ENCODE data around the gene C2.

C2 gene

DNA sequence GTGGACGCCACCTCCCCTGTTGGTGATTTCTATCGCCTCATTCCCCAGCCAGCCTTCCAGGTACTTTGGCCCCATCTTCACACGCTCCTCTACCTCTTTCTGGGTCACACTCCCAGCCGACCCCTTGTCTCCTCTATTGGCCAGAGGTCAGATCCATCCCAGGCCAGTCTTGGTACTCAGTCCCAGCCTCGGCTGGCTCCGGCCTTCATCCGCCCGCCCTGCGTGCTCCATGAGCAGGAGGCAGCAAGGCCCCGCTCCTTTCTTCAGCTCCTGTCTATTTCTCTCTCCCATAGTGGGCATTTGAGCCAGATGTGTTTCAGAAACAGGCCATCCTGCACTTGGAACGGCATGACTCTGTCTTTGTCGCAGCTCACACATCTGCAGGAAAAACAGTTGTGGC, 34.1 kb downstream of the C2 start:
- in situ Hi-C loops (cut with HindIII; ENCODE audit: low sequenced_read_pairs) = no loop called here
- H3K4me3 ChIP-seq (ENCODE audit: low read depth, low read length) = no peak overlapping the region
- no peak for DNase-seq (ENCODE audit: low read depth, low spot score)
- TF ChIP-seq, protein P1, sequence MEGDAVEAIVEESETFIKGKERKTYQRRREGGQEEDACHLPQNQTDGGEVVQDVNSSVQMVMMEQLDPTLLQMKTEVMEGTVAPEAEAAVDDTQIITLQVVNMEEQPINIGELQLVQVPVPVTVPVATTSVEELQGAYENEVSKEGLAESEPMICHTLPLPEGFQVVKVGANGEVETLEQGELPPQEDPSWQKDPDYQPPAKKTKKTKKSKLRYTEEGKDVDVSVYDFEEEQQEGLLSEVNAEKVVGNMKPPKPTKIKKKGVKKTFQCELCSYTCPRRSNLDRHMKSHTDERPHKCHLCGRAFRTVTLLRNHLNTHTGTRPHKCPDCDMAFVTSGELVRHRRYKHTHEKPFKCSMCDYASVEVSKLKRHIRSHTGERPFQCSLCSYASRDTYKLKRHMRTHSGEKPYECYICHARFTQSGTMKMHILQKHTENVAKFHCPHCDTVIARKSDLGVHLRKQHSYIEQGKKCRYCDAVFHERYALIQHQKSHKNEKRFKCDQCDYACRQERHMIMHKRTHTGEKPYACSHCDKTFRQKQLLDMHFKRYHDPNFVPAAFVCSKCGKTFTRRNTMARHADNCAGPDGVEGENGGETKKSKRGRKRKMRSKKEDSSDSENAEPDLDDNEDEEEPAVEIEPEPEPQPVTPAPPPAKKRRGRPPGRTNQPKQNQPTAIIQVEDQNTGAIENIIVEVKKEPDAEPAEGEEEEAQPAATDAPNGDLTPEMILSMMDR (IDR thresholded peaks at IDR 0.05; ENCODE audit: low read depth, low read length) = no peak

DNA sequence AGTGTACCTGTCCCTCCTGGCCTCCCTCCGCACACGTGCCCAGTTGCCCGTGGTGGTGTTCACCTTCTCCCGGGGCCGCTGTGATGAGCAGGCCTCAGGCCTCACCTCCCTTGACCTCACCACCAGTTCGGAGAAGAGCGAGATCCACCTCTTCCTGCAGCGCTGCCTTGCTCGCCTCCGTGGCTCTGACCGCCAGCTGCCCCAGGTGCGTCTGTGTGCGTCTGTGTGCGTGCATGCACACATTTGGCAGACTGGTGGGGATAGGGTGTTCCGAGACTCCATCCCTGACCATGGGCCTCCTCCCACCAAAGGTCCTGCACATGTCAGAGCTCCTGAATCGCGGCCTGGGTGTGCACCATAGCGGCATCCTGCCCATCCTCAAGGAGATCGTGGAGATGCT, 36.4 kb downstream of the C2 start:
- H3K4me3 ChIP-seq (ENCODE audit: low read depth, low read length) = no peak overlapping the region
- no peak for DNase-seq (ENCODE audit: low read depth, low spot score)
- in situ Hi-C loops (cut with HindIII; ENCODE audit: low sequenced_read_pairs) = no loop called here
- TF ChIP-seq, protein P1 (IDR thresholded peaks at IDR 0.05; ENCODE audit: low read depth, low read length) = no peak

GRCh38 chr6:31965700-31966099, 38.2 kb downstream of the C2 start:
- in situ Hi-C loops (cut with HindIII; ENCODE audit: low sequenced_read_pairs) = no loop called here
- TF ChIP-seq, protein P1 (IDR thresholded peaks at IDR 0.05; ENCODE audit: low read depth, low read length) = no peak
- DNase-seq (ENCODE audit: low read depth, low spot score) = no peak
- no peak overlapping the region for H3K4me3 ChIP-seq (ENCODE audit: low read depth, low read length)

- in situ Hi-C loops (cut with HindIII; ENCODE audit: low sequenced_read_pairs) = no loop called here
- TF ChIP-seq, protein P1 (IDR thresholded peaks at IDR 0.05; ENCODE audit: low read depth, low read length) = no peak
- no peak for DNase-seq (ENCODE audit: low read depth, low spot score)
- H3K4me3 ChIP-seq (ENCODE audit: low read depth, low read length) = no peak overlapping the region
These were observed 39.0 kb downstream of the C2 start for GRCh38 chr6:31966506-31966905.

DNA sequence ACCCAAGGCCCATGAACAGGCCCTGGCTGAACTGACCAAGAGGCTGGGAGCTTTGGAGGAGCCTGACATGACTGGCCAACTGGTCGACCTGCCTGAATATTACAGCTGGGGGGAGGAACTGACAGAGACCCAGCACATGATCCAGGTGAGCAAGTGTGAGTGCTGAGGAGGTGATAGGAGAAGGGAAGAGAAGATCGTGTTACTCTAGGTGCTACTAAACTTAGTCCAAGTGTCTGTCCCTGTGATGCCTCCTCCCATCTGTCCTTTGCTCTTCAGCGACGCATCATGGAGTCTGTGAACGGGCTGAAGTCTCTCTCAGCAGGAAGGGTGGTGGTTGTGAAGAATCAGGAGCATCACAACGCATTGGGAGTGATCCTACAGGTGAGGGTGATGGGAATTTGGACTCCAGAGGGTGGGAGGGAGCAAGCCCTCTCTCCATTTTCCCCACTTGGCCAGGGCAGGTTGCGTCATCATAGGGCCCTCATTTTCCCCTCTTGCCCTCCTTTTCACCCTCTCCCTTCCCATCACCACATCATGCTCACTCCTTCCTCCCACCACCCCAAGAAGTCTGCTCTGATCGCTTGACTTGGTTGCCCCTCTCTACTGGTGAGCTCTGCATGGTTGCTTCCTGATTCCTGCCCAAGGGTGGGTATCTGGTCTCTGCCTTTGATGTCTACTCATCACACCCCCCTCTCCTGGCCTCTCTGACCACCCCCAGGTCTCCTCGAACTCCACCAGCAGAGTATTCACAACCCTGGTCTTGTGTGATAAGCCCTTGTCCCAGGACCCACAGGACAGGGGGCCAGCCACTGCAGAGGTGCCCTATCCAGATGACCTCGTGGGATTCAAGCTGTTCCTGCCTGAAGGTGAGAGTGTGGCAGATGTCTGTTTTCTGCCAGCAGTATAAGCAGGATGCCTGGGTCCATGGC, 39.7 kb downstream of the C2 start:
- no peak overlapping the region for H3K4me3 ChIP-seq (ENCODE audit: low read depth, low read length)
- in situ Hi-C loops (cut with HindIII; ENCODE audit: low sequenced_read_pairs) = no loop called here
- TF ChIP-seq, protein P1 (IDR thresholded peaks at IDR 0.05; ENCODE audit: low read depth, low read length) = no peak
- no peak for DNase-seq (ENCODE audit: low read depth, low spot score)

- TF ChIP-seq, protein P1 (IDR thresholded peaks at IDR 0.05; ENCODE audit: low read depth, low read length) = no peak
- DNase-seq (ENCODE audit: low read depth, low spot score) = no peak
- in situ Hi-C loops (cut with HindIII; ENCODE audit: low sequenced_read_pairs) = no loop called here
- H3K4me3 ChIP-seq (ENCODE audit: low read depth, low read length) = no peak overlapping the region
These were observed 40.4 kb downstream of the C2 start for GRCh38 chr6:31967926-31968320.
